Caco-2 (cell line): ENCODE data around the gene CAVIN1. TPM values are rescaled to one million over a fixed set of nuclear protein-coding genes. Genes with fewer than 3 reads are reported as not detected.

Source experiments
- BruUV-seq: library from RNA; stranded (reverse); fragments of 400-500 nt; replicated peaks from 2 replicates; lab custom pipeline; 2021; lab: Mats Ljungman, UMichigan
- CTCF ChIA-PET: fragments of 300-600 bp; sonication (Branson Sonifier 250); formaldehyde crosslinking; loops from one replicate; lab custom pipeline; 2022; ENCODE audit warnings: antibody characterized with exemption; lab: Charles Lee
- POLR2A ChIA-PET: fragments of 300-600 bp; sonication (Branson Sonifier 250); formaldehyde crosslinking; loops from one replicate; lab custom pipeline; 2022; ENCODE audit warnings: antibody characterized with exemption; lab: Charles Lee
- DNase-seq, 2 experiments: peaks; one replicate each; pipeline versions ENCODE4 v3.0.0 to v3.0.0-alpha.2; 2020 to 2022
- H3K27me3 ChIP-seq: replicated peaks from 2 replicates; pipeline ENCODE4 v1.6.0; 2011; ENCODE audit warnings: low read length; ENCODE audit not compliant: control insufficient read depth, insufficient read depth
- H3K36me3 ChIP-seq: 2 replicates; pipeline ENCODE4 v1.5.1; 2011; ENCODE audit warnings: low read length; ENCODE audit not compliant: control insufficient read depth, insufficient read depth
- H3K4me1 ChIP-seq: fragments of 250-450 bp; sonication (Bioruptor Pico); 2 replicates; pipeline ENCODE4 v1.5.1; 2020; ENCODE audit warnings: mild to moderate bottlenecking
- H3K4me3 ChIP-seq: 2 replicates; pipeline ENCODE4 v1.5.1; 2011; ENCODE audit warnings: low read depth, mild to moderate bottlenecking, control low read depth, low read length
- H3K9me3 ChIP-seq: fragments of 250-450 bp; sonication (Bioruptor Pico); 2 replicates; pipeline ENCODE4 v1.5.1; 2020; ENCODE audit warnings: mild to moderate bottlenecking, moderate library complexity
- H3K27ac Mint-ChIP-seq: one replicate; pipeline ENCODE4 v1.8.0; 2022; ENCODE audit warnings: mixed read lengths; ENCODE audit not compliant: unreplicated experiment
- H3K27me3 Mint-ChIP-seq: one replicate; pipeline ENCODE4 v1.8.0; 2022; ENCODE audit warnings: mixed read lengths; ENCODE audit not compliant: insufficient read depth, unreplicated experiment
- H3K36me3 Mint-ChIP-seq: one replicate; pipeline ENCODE4 v1.8.0; 2022; ENCODE audit warnings: mild to moderate bottlenecking, mixed read lengths; ENCODE audit not compliant: insufficient read depth, unreplicated experiment
- H3K4me1 Mint-ChIP-seq: one replicate; pipeline ENCODE4 v1.8.0; 2022; ENCODE audit warnings: low read depth, mixed read lengths; ENCODE audit not compliant: unreplicated experiment
- H3K4me3 Mint-ChIP-seq: one replicate; pipeline ENCODE4 v1.8.0; 2022; ENCODE audit warnings: mild to moderate bottlenecking, moderate library complexity, mixed read lengths; ENCODE audit not compliant: unreplicated experiment
- H3K9me3 Mint-ChIP-seq: one replicate; pipeline ENCODE4 v1.8.0; 2022; ENCODE audit warnings: mixed read lengths; ENCODE audit not compliant: unreplicated experiment
- intact Hi-C: fragments of 100-400 bp; cut with micrococcal nuclease; formaldehyde crosslinking; loops from one replicate; pipeline ENCODE4 v1.10.0; 2022; ENCODE audit not compliant: unreplicated experiment
- total RNA-seq: library from RNA; stranded (reverse); gene quantifications from 2 replicates; pipeline ENCODE4 v1.2.3, GENCODE V29; 2022
- TF ChIP-seq, protein P1 (sequence below), 2 experiments: fragments of 200-600 bp in 1 of 2; IDR thresholded peaks; 1 replicate in 1 of 2; 2 replicates in 1 of 2; pipeline versions ENCODE4 v1.5.1 to v1.8.0; 2011 to 2022; ENCODE audit warnings: antibody characterized with exemption in 1 of 2, control low read depth in 1 of 2, inconsistent platforms in 1 of 2, low read depth in 1 of 2, low read length in 1 of 2, mild to moderate bottlenecking in 1 of 2, moderate library complexity in 1 of 2; ENCODE audit not compliant: insufficient read depth in 1 of 2, severe bottlenecking in 1 of 2, unreplicated experiment in 1 of 2

Gene CAVIN1
- total RNA-seq, 1 experiment from 2014 or later: 173 TPM

- H3K36me3 Mint-ChIP-seq: peaks cover 71% of the 10 kb centered on the region
Observed at GRCh38 chr17:42463976-42464400, 40.9 kb upstream of the CAVIN1 start.

DNA sequence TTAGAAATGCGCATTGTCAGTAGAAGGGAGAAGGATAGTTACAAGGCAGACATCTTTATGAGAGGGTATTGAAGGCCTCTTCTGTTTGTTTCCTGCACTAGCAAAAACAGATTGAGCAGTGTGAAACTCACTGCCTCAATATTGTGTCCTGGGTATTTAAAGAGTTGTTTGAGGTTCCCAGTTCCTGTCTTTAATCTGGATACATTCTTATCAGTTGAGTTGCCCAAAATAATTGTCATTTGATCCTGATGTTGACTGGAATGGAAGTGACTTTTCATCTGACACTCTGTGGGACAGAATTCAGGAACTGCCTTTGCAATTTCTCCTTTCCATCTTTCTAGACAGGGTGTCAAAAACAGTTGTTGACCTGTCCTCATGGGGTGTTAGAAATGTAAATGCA lies 37.3 kb upstream of the CAVIN1 start:
- 0 out of 2 replicates have a peak, but pooled peaks cover 1% of the 10 kb centered on the region for H3K36me3 ChIP-seq
- Mint-ChIP-seq H3K27ac (peak overlapping the region; percentile 98), H3K4me3 (peak overlapping the region; percentile 100), H3K36me3 (peaks cover 50% of the 10 kb centered on the region), H3K9me3 (no peaks in the 10 kb centered on the region), H3K4me1 (peaks cover 35% of the 10 kb centered on the region), H3K27me3 (no peaks in the 10 kb centered on the region)
- no peak for DNase-seq
- ChIA-PET POLR2A (no interaction called here), CTCF (interaction anchor here (1.5 kb wide), 1 partner anchor 32 kb away, joined by 5 read pairs; no protein-coding TSS in a partner anchor)
- intact Hi-C loops: loop anchor here (10.0 kb wide), 1 partner anchor 54 kb away; no protein-coding TSS in a partner anchor
- TF ChIP-seq, protein P1, sequence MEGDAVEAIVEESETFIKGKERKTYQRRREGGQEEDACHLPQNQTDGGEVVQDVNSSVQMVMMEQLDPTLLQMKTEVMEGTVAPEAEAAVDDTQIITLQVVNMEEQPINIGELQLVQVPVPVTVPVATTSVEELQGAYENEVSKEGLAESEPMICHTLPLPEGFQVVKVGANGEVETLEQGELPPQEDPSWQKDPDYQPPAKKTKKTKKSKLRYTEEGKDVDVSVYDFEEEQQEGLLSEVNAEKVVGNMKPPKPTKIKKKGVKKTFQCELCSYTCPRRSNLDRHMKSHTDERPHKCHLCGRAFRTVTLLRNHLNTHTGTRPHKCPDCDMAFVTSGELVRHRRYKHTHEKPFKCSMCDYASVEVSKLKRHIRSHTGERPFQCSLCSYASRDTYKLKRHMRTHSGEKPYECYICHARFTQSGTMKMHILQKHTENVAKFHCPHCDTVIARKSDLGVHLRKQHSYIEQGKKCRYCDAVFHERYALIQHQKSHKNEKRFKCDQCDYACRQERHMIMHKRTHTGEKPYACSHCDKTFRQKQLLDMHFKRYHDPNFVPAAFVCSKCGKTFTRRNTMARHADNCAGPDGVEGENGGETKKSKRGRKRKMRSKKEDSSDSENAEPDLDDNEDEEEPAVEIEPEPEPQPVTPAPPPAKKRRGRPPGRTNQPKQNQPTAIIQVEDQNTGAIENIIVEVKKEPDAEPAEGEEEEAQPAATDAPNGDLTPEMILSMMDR (IDR thresholded peaks at IDR 0.05; ENCODE audit: insufficient read depth in 1 of 2, low read depth in 1 of 2, low read length in 1 of 2, severe bottlenecking in 1 of 2, unreplicated experiment in 1 of 2): no peak
- no peaks in the 10 kb centered on the region for H3K9me3 ChIP-seq
- H3K27me3 ChIP-seq: no peaks in the 10 kb centered on the region
- H3K4me3 ChIP-seq: peak overlapping the region; percentile 82
- H3K4me1 ChIP-seq: peaks cover 42% of the 10 kb centered on the region
- no TSS peak for BruUV-seq

More at GRCh38 chr17:42463976-42464400, 40.9 kb upstream of the CAVIN1 start:
- Mint-ChIP-seq H3K27me3 (no peaks in the 10 kb centered on the region), H3K4me3 (peak overlapping the region; percentile 43), H3K4me1 (peaks cover 39% of the 10 kb centered on the region), H3K9me3 (no peaks in the 10 kb centered on the region), H3K27ac (peak overlapping the region; percentile 59)
- BruUV-seq: no TSS peak
- TF ChIP-seq, protein P1 (IDR thresholded peaks at IDR 0.05; ENCODE audit: insufficient read depth in 1 of 2, low read depth in 1 of 2, low read length in 1 of 2, severe bottlenecking in 1 of 2, unreplicated experiment in 1 of 2): no peak
- intact Hi-C loops: loop anchor here (10.0 kb wide), 1 partner anchor 51 kb away; no protein-coding TSS in a partner anchor
- Histone ChIP-seq H3K4me1 (peaks cover 55% of the 10 kb centered on the region), H3K9me3 (no peaks in the 10 kb centered on the region), H3K36me3 (0 out of 2 replicates have a peak, but pooled peaks cover 1% of the 10 kb centered on the region), H3K4me3 (no peak overlapping the region), H3K27me3 (no peaks in the 10 kb centered on the region)
- CTCF ChIA-PET: interaction anchor here (0.9 kb wide), 1 partner anchor 25 kb away, joined by 3 read pairs; no protein-coding TSS in a partner anchor
- peak; percentile 59 to 72 for DNase-seq
- POLR2A ChIA-PET: interaction anchor here (0.5 kb wide), 1 partner anchor 591 kb away, joined by 4 read pairs; no protein-coding TSS in a partner anchor

DNA sequence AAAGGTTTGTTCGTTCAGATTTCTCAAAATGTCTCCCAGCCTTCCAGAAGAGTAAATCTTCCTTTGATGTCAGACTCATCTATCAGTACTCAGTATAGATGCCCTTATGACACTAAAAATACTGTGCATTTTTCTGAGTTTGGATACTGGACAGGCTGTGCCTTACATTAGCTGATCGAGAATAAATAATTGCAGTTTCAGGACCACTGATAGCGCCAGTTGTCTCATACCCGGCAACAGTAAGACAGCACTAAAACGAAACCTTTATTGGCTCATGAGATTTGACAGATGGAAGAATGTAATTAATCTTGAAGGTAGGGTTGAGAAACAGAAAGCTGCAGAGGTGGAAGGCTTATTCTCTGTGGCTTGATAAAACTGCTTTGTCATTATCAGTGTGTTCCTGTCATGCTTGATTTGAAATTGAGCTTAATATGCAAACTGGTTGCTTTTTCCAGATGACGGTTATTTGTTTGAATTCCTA lies 36.8 kb upstream of the CAVIN1 start:
- ChIA-PET POLR2A (interaction anchor here (1.1 kb wide), 1 partner anchor 37 kb away, joined by 4 read pairs; the partner anchor contains the start of gene CAVIN1), CTCF (interaction anchor here (0.7 to 1.5 kb wide), 3 partner anchors 18 to 31 kb away, joined by 3 to 5 read pairs (median 3); no protein-coding TSS in a partner anchor)
- Mint-ChIP-seq H3K27ac (peak overlapping the region; percentile 98), H3K4me1 (peaks cover 35% of the 10 kb centered on the region), H3K9me3 (no peaks in the 10 kb centered on the region), H3K4me3 (peak overlapping the region; percentile 100), H3K27me3 (no peaks in the 10 kb centered on the region), H3K36me3 (peaks cover 50% of the 10 kb centered on the region)
- peak in 1 of 2 experiments; percentile 16 for DNase-seq
- intact Hi-C loops: loop anchor here (2.0 to 10.0 kb wide), 3 partner anchors 37 to 71 kb away; partner anchors contain the start of gene CAVIN1
- H3K9me3 ChIP-seq: no peaks in the 10 kb centered on the region
- 0 out of 2 replicates have a peak, but pooled peaks cover 1% of the 10 kb centered on the region for H3K36me3 ChIP-seq
- no TSS peak for BruUV-seq
- TF ChIP-seq, protein P1 (IDR thresholded peaks at IDR 0.05; ENCODE audit: insufficient read depth in 1 of 2, low read depth in 1 of 2, low read length in 1 of 2, severe bottlenecking in 1 of 2, unreplicated experiment in 1 of 2): no peak
- H3K4me3 ChIP-seq: peak overlapping the region; percentile 82
- peaks cover 39% of the 10 kb centered on the region for H3K4me1 ChIP-seq
- no peaks in the 10 kb centered on the region for H3K27me3 ChIP-seq
